GM23338 (cell line): ENCODE results near the gene TOMM70. TPM values are rescaled to one million over a fixed set of nuclear protein-coding genes. Genes with fewer than 3 reads are reported as not detected.

Experiments
- ATAC-seq: fragments of 200-7000 bp; cut with Tn5 transposase; 3 replicates; pipeline ENCODE4 v1.9.1; 2020
- DNase-seq: peaks from one replicate; pipeline ENCODE4 v3.0.0-alpha.2; 2015; ENCODE audit warnings: low spot score
- H2AFZ ChIP-seq: fragments of 200-600 bp; sonication (generic); 2 replicates; pipeline ENCODE4 v1.8.0; 2016; ENCODE audit warnings: antibody characterized with exemption, mild to moderate bottlenecking, moderate library complexity
- H3F3A ChIP-seq: fragments of 200-600 bp; sonication (generic); replicated peaks from 2 replicates; pipeline ENCODE4 v1.8.0; 2017; ENCODE audit warnings: antibody characterized with exemption, mixed run types, low read depth
- H3K27ac ChIP-seq: fragments of 200-600 bp; sonication (generic); 2 replicates; pipeline ENCODE4 v1.6.1; 2016; ENCODE audit warnings: low read depth
- H3K27me3 ChIP-seq: fragments of 200-600 bp; sonication (generic); 2 replicates; pipeline ENCODE4 v1.8.0; 2016; ENCODE audit warnings: mild to moderate bottlenecking, mixed run types, moderate library complexity; ENCODE audit not compliant: insufficient read depth
- H3K36me3 ChIP-seq: fragments of 200-600 bp; sonication (generic); 2 replicates; pipeline ENCODE4 v1.8.0; 2016; ENCODE audit warnings: mild to moderate bottlenecking; ENCODE audit not compliant: insufficient read depth
- H3K4me1 ChIP-seq: fragments of 200-600 bp; sonication (generic); 2 replicates; pipeline ENCODE4 v1.8.0; 2016; ENCODE audit warnings: mild to moderate bottlenecking, moderate library complexity; ENCODE audit not compliant: insufficient read depth
- H3K4me2 ChIP-seq: fragments of 200-600 bp; sonication (generic); 2 replicates; pipeline ENCODE4 v1.7.1; 2017; ENCODE audit warnings: mixed run types
- H3K4me3 ChIP-seq: fragments of 200-600 bp; sonication (generic); 2 replicates; pipeline ENCODE4 v1.6.1; 2016; ENCODE audit warnings: mixed run types
- H3K79me2 ChIP-seq: fragments of 200-600 bp; sonication (generic); replicated peaks from 2 replicates; pipeline ENCODE4 v1.8.0; 2017; ENCODE audit warnings: mild to moderate bottlenecking; ENCODE audit not compliant: insufficient read depth
- H3K9me2 ChIP-seq: fragments of 200-600 bp; sonication (generic); 2 replicates; pipeline ENCODE4 v1.8.0; 2017; ENCODE audit not compliant: insufficient read depth
- H4K20me1 ChIP-seq: fragments of 200-600 bp; sonication (generic); replicated peaks from 2 replicates; pipeline ENCODE4 v1.8.0; 2017; ENCODE audit warnings: mild to moderate bottlenecking; ENCODE audit not compliant: insufficient read depth
- H3K27ac Mint-ChIP-seq: 2 replicates; pipeline ENCODE4 v1.8.0; 2020; ENCODE audit warnings: inconsistent platforms, mild to moderate bottlenecking, moderate library complexity, mixed read lengths
- H3K27me3 Mint-ChIP-seq: 3 replicates; pipeline ENCODE4 v1.8.0; 2022; ENCODE audit warnings: low read depth, mild to moderate bottlenecking, moderate library complexity, mixed read lengths, inconsistent platforms; ENCODE audit not compliant: insufficient read depth, poor library complexity
- H3K36me3 Mint-ChIP-seq: 3 replicates; pipeline ENCODE4 v1.8.0; 2021; ENCODE audit warnings: low read depth, mild to moderate bottlenecking, inconsistent platforms, moderate library complexity, mixed read lengths
- H3K4me1 Mint-ChIP-seq: 3 replicates; pipeline ENCODE4 v1.8.0; 2020; ENCODE audit warnings: mild to moderate bottlenecking, inconsistent platforms, mixed read lengths
- H3K4me3 Mint-ChIP-seq: 3 replicates; pipeline ENCODE4 v1.8.0; 2021; ENCODE audit warnings: moderate library complexity, mild to moderate bottlenecking, inconsistent platforms, mixed read lengths
- H3K9me3 Mint-ChIP-seq: 3 replicates; pipeline ENCODE4 v1.8.0; 2020; ENCODE audit warnings: moderate library complexity, mild to moderate bottlenecking, inconsistent platforms, mixed read lengths
- ETS1 ChIP-seq: IDR thresholded peaks from 2 replicates; pipeline ENCODE4 v1.6.1; 2016; ENCODE audit warnings: antibody characterized with exemption
- EZH2 ChIP-seq: fragments of 200-600 bp; sonication (generic); IDR thresholded peaks from one replicate; pipeline ENCODE4 v1.8.0; 2017; ENCODE audit warnings: antibody characterized with exemption, mild to moderate bottlenecking, low read depth; ENCODE audit not compliant: unreplicated experiment
- EZH2phosphoT487 ChIP-seq: fragments of 200-600 bp; sonication (generic); IDR thresholded peaks from one replicate; pipeline ENCODE4 v1.8.1; 2018; ENCODE audit warnings: antibody characterized with exemption; ENCODE audit not compliant: unreplicated experiment
- JUNB ChIP-seq: IDR thresholded peaks from one replicate; pipeline ENCODE4 v1.6.1; 2016; ENCODE audit warnings: antibody characterized with exemption; ENCODE audit not compliant: unreplicated experiment
- POLR2AphosphoS5 ChIP-seq: IDR thresholded peaks from 2 replicates; pipeline ENCODE4 v1.6.1; 2016; ENCODE audit warnings: antibody characterized with exemption, low read depth
- ZNF114 ChIP-seq: fragments of 250-450 bp; sonication (Bioruptor Pico); IDR thresholded peaks from 2 replicates; pipeline ENCODE4 v1.5.0; 2020; ENCODE audit warnings: mild to moderate bottlenecking, moderate library complexity
- ZNF331 ChIP-seq: fragments of 250-450 bp; sonication (Bioruptor Pico); IDR thresholded peaks from 2 replicates; pipeline ENCODE4 v1.5.0; 2020; ENCODE audit warnings: low read depth, mild to moderate bottlenecking, moderate library complexity
- ZNF462 ChIP-seq: fragments of 250-450 bp; sonication (Bioruptor Pico); IDR thresholded peaks from 2 replicates; pipeline ENCODE4 v1.5.0; 2020; ENCODE audit warnings: mild to moderate bottlenecking, moderate library complexity
- polyA plus RNA-seq: library from polyadenylated mRNA; unstranded; fragments of >200 nt; fragmentation: Nextera tagmentation; extraction: Ambion mirVana; gene quantifications from 2 replicates; pipeline ENCODE4 v1.2.1, GENCODE V29; 2016
- total RNA-seq: library from RNA; depleted of rRNA; stranded (reverse); fragments of >200 nt; shearing (Covaris generic); gene quantifications from 2 replicates; pipeline ENCODE4 v1.2.3, GENCODE V29; 2014

Gene TOMM70
- total and polyA plus RNA-seq, 2 experiments from 2014 or later, result 29.5 to 66.8 TPM

GRCh38 chr3:100399341-100400071, 1.4 kb downstream of the TOMM70 start (continued):
- TF ChIP-seq ZNF462 (no peak), ZNF331 (CRISPR knock-in tag) (no peak), POLR2AphosphoS5 (no peak), JUNB (no peak), ZNF114 (CRISPR knock-in tag) (no peak)

GRCh38 chr3:100396967-100397366, 3.9 kb downstream of the TOMM70 start:
- peaks cover 41% of the 10 kb centered on the region for H4K20me1 ChIP-seq
- no peaks in the 10 kb centered on the region; the same call in 1 of the 2 replicates for H3K4me1 ChIP-seq
- no peak overlapping the region for H3K27ac ChIP-seq
- DNase-seq (no peak), ATAC-seq (no peak)
- no peaks in the 10 kb centered on the region for H3K9me2 ChIP-seq
- no peak overlapping the region for H3K4me3 Mint-ChIP-seq
- peaks cover 20% of the 10 kb centered on the region for H3K4me1 Mint-ChIP-seq
- H3K27me3 ChIP-seq, result no peaks in the 10 kb centered on the region
- peaks cover 2% of the 10 kb centered on the region; the same call in 1 of the 3 replicates for H3K36me3 Mint-ChIP-seq
- H3K79me2 ChIP-seq, result peaks cover 88% of the 10 kb centered on the region
- H3F3A ChIP-seq, result no peaks in the 10 kb centered on the region
- peaks cover 5% of the 10 kb centered on the region for H3K27me3 Mint-ChIP-seq
- H3K36me3 ChIP-seq, result no peaks in the 10 kb centered on the region
- no peak overlapping the region; the same call in 1 of the 2 replicates for H3K27ac Mint-ChIP-seq
- no peak overlapping the region for H3K4me3 ChIP-seq
- no peaks in the 10 kb centered on the region for H3K9me3 Mint-ChIP-seq
- no peak overlapping the region for H2AFZ ChIP-seq
- no peak overlapping the region for H3K4me2 ChIP-seq
- TF ChIP-seq ETS1 (no peak), ZNF462 (no peak), JUNB (no peak), EZH2 (no peak), EZH2phosphoT487 (no peak)
